Measurements from ENCODE around the gene HTRA1.

HTRA1 gene

GRCh38 chr10:122493761-122494160, 32.4 kb downstream of the HTRA1 start:
- FAIRE-seq (no peak), DNase-seq (ENCODE audit: insufficient read length, low spot score) (no peak)

- FAIRE-seq, result no peak
- no peak for DNase-seq (ENCODE audit: insufficient read length, low spot score)
These were observed 32.9 kb downstream of the HTRA1 start for GRCh38 chr10:122494173-122494820.

- DNase-seq (ENCODE audit: insufficient read length, low spot score) (no peak), FAIRE-seq (no peak)
These were observed 33.5 kb downstream of the HTRA1 start for GRCh38 chr10:122494833-122495232.

GRCh38 chr10:122495406-122496340, 34.3 kb downstream of the HTRA1 start:
- FAIRE-seq, result no peak
- DNase-seq (ENCODE audit: insufficient read length, low spot score), result no peak

- DNase-seq (ENCODE audit: insufficient read length, low spot score), result no peak
These were observed 35.9 kb downstream of the HTRA1 start for GRCh38 chr10:122497241-122497640.

GRCh38 chr10:122498521-122498920, 37.2 kb downstream of the HTRA1 start:
- FAIRE-seq (no peak), DNase-seq (ENCODE audit: insufficient read length, low spot score) (no peak)

More at GRCh38 chr10:122497241-122497640, 35.9 kb downstream of the HTRA1 start:
- FAIRE-seq, result no peak

GRCh38 chr10:122499012-122499411, 37.7 kb downstream of the HTRA1 start:
- no peak for FAIRE-seq
- no peak for DNase-seq (ENCODE audit: insufficient read length, low spot score)

- FAIRE-seq, result no peak
- no peak for DNase-seq (ENCODE audit: insufficient read length, low spot score)
These were observed 38.2 kb downstream of the HTRA1 start for GRCh38 chr10:122499491-122499941.

GRCh38 chr10:122500194-122500593, 38.8 kb downstream of the HTRA1 start:
- DNase-seq (ENCODE audit: insufficient read length, low spot score), result no peak
- no peak for FAIRE-seq

GRCh38 chr10:122500726-122501125, 39.4 kb downstream of the HTRA1 start:
- FAIRE-seq, result no peak
- no peak for DNase-seq (ENCODE audit: insufficient read length, low spot score)

- FAIRE-seq (no peak), DNase-seq (ENCODE audit: insufficient read length, low spot score) (no peak)
These were observed 41.7 kb downstream of the HTRA1 start for GRCh38 chr10:122503012-122503411.

GRCh38 chr10:122503886-122504609, 42.7 kb downstream of the HTRA1 start:
- FAIRE-seq, result no peak
- DNase-seq (ENCODE audit: insufficient read length, low spot score), result no peak

GRCh38 chr10:122504610-122504950, 43.2 kb downstream of the HTRA1 start:
- DNase-seq (ENCODE audit: insufficient read length, low spot score) (no peak), FAIRE-seq (no peak)

GRCh38 chr10:122505011-122505410, 43.7 kb downstream of the HTRA1 start:
- no peak for FAIRE-seq
- no peak for DNase-seq (ENCODE audit: insufficient read length, low spot score)

- DNase-seq (ENCODE audit: insufficient read length, low spot score) (no peak), FAIRE-seq (no peak)
These were observed 44.7 kb downstream of the HTRA1 start for GRCh38 chr10:122505885-122506645.

- no peak for DNase-seq (ENCODE audit: insufficient read length, low spot score)
- no peak for FAIRE-seq
These were observed 46.3 kb downstream of the HTRA1 start for GRCh38 chr10:122507616-122508015.

- FAIRE-seq (no peak), DNase-seq (ENCODE audit: insufficient read length, low spot score) (no peak)
These were observed 46.7 kb downstream of the HTRA1 start for GRCh38 chr10:122508021-122508420.

GRCh38 chr10:122509323-122509722, 48.0 kb downstream of the HTRA1 start:
- FAIRE-seq (no peak), DNase-seq (ENCODE audit: insufficient read length, low spot score) (no peak)

GRCh38 chr10:122510326-122510725, 49.0 kb downstream of the HTRA1 start:
- DNase-seq (ENCODE audit: insufficient read length, low spot score), result no peak
- FAIRE-seq, result no peak

GRCh38 chr10:122510736-122511135, 49.4 kb downstream of the HTRA1 start:
- DNase-seq (ENCODE audit: insufficient read length, low spot score) (no peak), FAIRE-seq (no peak)

- FAIRE-seq, result no peak
- DNase-seq (ENCODE audit: insufficient read length, low spot score), result no peak
These were observed 51.7 kb downstream of the HTRA1 start for GRCh38 chr10:122513053-122513452.
